Measurements from ENCODE around the gene TP53I3.
"Not testable (repeated sequence)": the region's sequence is repeated elsewhere in the genome, so short reads cannot be mapped to it uniquely, and the experiment has no call there.

TP53I3 gene

GRCh38 chr2:24045511-24046508 lies 38.8 kb downstream of the TP53I3 start:
- FAIRE-seq = no peak
- DNase-seq (ENCODE audit: insufficient read length, low spot score) = no peak
- TF ChIP-seq CTCF (IDR thresholded peaks at IDR 0.05; ENCODE audit: insufficient read depth, missing control alignments) = no peak

- FAIRE-seq; DNase-seq (ENCODE audit: insufficient read length, low spot score): not testable (repeated sequence)
Measured at GRCh38 chr2:24043133-24043532, 41.5 kb downstream of the TP53I3 start.

GRCh38 chr2:24040511-24040910 lies 44.1 kb downstream of the TP53I3 start:
- no peak for TF ChIP-seq CTCF (IDR thresholded peaks at IDR 0.05; ENCODE audit: insufficient read depth, missing control alignments)
- no peak for DNase-seq (ENCODE audit: insufficient read length, low spot score)
- FAIRE-seq = no peak

GRCh38 chr2:24038786-24039499 lies 45.7 kb downstream of the TP53I3 start:
- DNase-seq (ENCODE audit: insufficient read length, low spot score) (no peak), FAIRE-seq (no peak)
- no peak for TF ChIP-seq CTCF (IDR thresholded peaks at IDR 0.05; ENCODE audit: insufficient read depth, missing control alignments)
